Activated CD4-positive, alpha-beta T cell treated with anti-CD3 and anti-CD28 coated beads, Interleukin-2, amount 50 U/mL, for 24 hours (primary cell): ENCODE data around the gene EIF3J.

Experiments used
- DNase-seq, 2 donors: peaks; one replicate each; pipeline ENCODE4 v3.0.0-alpha.2; 2020; ENCODE audit warnings: low read depth in 1 of 2, low spot score in 1 of 2

The EIF3J gene

DNA sequence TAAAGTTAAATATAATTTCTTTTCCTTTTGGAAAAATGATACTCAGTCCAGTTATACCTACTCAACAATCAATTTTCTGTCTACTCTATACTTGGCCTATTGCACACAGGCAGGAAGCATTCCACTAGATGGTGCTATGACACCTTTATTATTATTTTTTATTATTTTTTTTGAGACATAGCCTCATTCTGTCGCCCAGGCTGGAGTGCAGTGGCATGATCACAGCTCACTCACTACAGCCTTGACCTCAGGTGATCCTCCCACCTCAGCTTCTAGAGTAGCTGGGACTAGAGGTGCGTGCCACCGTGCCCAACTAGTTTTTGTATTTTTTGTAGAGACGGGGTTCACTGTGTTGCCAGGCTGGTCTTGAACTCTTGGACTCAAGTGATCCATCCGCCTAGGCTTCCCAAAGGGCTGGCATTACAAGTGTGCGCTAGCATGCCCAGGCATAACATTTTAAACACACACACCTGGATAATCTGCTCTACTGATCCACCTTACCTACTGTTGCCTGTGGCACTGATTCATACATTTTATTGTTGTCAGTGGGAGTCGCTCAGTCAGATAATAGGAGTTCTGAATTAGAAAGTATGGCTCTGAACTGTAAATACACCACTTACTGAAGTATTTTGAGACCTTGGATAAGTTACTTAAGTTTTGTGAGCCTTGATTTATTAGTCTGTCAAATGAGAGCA is 56.2 kb downstream of the EIF3J start:
- no peak for DNase-seq

DNA sequence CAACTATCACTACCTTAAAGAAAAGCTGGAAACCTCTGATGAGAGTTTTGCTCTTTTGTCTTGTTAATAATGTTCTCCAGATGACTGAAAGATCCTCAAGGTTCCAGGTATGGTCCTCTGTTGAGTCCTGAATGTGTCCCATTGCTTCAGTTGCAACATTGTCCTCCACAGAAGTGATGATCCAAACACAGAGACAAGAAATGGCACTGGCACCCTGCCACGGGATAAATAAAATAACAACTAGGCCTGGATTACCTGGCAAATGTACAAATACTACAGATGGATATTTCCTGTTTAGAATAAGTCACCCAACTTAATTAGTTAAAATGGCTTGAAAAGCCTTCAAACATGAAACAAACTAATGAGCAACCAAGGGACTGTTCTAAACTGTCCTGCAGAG is 58.3 kb downstream of the EIF3J start:
- no peak for DNase-seq

DNA sequence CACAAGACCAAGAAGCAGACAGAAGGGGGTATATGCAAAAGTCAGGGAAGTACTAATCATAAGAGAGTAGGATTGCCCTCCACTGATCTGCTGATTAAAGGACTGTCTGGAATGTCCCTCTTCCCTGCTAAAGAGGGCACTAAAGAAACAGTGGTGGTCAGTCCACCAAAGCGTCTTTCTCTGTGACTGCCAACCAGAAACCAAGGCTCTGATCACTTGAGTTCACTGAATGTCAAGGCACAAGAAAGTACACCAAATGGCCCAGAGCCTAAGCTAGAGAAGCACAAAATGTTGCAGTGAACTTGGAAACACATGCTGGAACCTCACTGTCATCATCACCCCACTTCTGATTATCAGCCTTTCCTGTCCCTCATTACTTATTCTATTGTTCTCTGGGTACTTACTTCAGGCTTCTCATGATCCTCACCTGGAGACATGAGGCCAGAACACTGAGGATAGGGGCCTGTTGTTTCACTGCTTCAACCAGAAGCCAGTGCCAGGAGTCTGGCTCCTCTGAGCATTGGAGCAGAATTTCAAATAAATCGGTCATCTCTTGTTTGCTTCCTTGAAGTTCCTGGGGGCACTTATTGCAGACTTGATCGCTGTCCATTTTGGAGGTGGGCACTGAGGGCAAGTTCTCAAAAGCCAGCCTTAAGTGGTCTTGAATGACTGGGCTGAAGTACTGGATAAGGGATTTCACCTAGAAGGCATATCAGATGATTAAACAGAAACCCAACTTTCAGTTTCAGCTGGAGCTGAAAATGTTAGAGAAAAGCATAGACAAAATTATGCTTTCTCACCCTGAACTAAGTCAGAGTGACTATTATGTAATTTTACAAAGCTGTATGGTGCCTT is 58.9 kb downstream of the EIF3J start:
- DNase-seq, result no peak

DNA sequence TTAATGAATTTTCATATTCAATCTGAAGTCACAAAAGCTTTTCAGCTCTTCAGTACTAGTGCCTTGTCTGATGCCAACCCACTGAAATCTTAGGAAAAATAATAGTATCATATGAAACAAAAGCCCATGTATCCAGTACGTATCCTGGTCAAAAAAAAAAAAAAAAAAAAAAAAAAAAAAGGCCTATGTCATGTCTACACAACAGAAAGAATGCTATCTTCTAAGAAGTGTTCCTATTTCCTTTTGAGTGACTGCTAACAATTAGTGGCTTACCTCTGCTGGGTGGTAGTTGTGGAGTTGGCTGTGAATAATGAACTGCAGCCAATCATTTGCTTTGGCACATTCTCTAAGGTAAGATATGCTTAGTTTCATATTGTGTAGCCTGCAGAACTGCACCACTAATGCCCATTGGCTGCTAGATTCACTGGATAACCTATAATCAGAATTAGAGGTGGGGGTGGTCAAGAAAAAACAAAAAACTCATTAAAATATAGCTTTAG is 59.6 kb downstream of the EIF3J start:
- no peak for DNase-seq

- DNase-seq, result no peak
These were observed 61.1 kb downstream of the EIF3J start for GRCh38 chr15:44598066-44598465.

DNA sequence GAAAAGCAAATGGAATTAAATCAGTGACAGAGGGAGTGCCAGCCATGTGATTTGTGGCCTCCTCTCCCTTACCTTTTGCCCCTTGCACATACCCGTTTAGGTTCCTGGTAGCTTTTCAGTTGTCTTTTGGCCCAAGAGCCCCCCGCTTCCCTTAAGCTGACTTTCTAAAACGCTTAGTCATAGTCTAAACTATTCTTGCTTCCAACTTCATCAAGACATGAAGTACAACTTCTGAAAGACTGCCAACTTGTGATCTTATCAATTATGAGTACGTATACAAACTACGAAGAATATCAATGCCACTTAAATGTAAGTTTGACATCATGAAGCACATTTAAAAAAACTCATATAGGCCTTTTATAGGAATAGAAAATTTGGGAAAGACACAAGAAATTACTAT is 61.9 kb downstream of the EIF3J start:
- DNase-seq, result no peak

DNA sequence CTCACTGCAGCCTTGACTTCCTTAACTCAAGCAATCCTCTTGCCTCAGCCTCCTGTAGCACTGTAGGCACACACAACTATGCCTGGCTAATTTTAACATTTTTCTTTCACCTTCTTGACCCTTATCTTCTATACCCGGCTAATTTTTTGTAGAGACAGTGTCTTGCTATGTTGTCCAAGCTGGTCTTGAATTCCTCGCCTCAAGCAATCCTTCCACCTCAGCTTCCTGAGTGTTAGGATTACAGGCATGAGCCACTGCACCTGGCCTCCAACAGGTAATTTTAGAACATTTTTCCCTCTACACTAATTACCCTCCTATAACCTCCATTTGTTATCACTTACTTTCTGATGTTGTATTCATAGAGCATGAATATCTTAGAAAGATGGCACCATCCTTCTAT is 66.2 kb downstream of the EIF3J start:
- no peak for DNase-seq

- no peak for DNase-seq
These were observed 69.8 kb downstream of the EIF3J start for GRCh38 chr15:44606740-44607139.
